PFSK-1 (cell line): ENCODE results near the gene MAB21L3.

Experiments
- SIN3A ChIP-seq: IDR thresholded peaks from 2 replicates; pipeline ENCODE4 v1.6.1; 2012; ENCODE audit warnings: mild to moderate bottlenecking, low read length, moderate library complexity, borderline replicate concordance; ENCODE audit not compliant: insufficient read depth
- TAF1 ChIP-seq: IDR thresholded peaks from 2 replicates; pipeline ENCODE4 v1.6.1; 2012; ENCODE audit warnings: low read length, control low read depth, borderline replicate concordance; ENCODE audit not compliant: insufficient read depth

DNA sequence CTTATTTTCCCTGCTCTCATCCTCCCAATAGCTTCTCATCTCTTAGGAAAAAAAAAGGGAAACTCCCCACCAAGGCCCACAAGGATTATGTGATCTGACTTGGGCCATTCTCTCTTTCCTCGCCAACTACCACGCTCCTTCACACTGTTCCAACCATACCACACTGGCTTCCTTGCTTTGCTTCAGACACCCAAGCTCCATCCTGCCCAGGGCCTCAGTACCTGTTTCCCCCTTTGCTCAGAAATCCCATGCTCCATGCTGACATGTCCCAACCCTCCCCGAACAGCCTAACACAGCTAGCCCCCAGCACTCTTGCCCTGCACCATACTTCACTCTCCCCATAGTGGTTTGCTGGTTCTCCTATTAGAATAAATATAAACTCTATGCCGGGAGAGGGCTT is 39.2 kb downstream of the MAB21L3 start:
- no peak for TF ChIP-seq TAF1
- no peak for TF ChIP-seq SIN3A
